IMR-90 (cell line): ENCODE measurements around the gene FAM98C.

Source experiments
- BHLHE40 ChIP-seq: fragments of 150-350 bp; IDR thresholded peaks from 2 replicates; pipeline ENCODE4 v1.6.1; 2016; ENCODE audit warnings: mild to moderate bottlenecking, low read depth, low read length
- CEBPB ChIP-seq: IDR thresholded peaks from 2 replicates; pipeline ENCODE4 v1.6.1; 2012; ENCODE audit warnings: low read depth, low read length, improper control_type of control experiment
- CTCF ChIP-seq: conservative IDR thresholded peaks from 2 replicates; pipeline ENCODE4 v1.5.1; 2012; ENCODE audit warnings: mild to moderate bottlenecking, low read depth, low read length, improper control_type of control experiment
- MAFK ChIP-seq: IDR thresholded peaks from 2 replicates; pipeline ENCODE4 v1.6.1; 2012; ENCODE audit warnings: low read depth, low read length, improper control_type of control experiment
- MXI1 ChIP-seq: IDR thresholded peaks from 2 replicates; pipeline ENCODE4 v1.6.1; 2012; ENCODE audit warnings: low read depth, mild to moderate bottlenecking, low read length, moderate library complexity, borderline replicate concordance
- POLR2A ChIP-seq: IDR thresholded peaks from 2 replicates; pipeline ENCODE4 v1.6.1; 2012; ENCODE audit warnings: mild to moderate bottlenecking, low read depth, low read length
- RAD21 ChIP-seq: IDR thresholded peaks from 2 replicates; pipeline ENCODE4 v1.6.1; 2012; ENCODE audit warnings: low read length, improper control_type of control experiment
- RCOR1 ChIP-seq: IDR thresholded peaks from 2 replicates; pipeline ENCODE4 v1.6.1; 2012; ENCODE audit warnings: mild to moderate bottlenecking, low read length, improper control_type of control experiment; ENCODE audit not compliant: insufficient replicate concordance
- RFX5 ChIP-seq: IDR thresholded peaks from 2 replicates; pipeline ENCODE4 v1.8.0; 2012; ENCODE audit warnings: low read depth, mild to moderate bottlenecking, low read length, moderate library complexity
- USF2 ChIP-seq: fragments of 150-350 bp; IDR thresholded peaks from 2 replicates; pipeline ENCODE4 v1.6.1; 2017; ENCODE audit warnings: mild to moderate bottlenecking, antibody characterized with exemption, low read length, low read depth

- TF ChIP-seq POLR2A (no peak), CTCF (no peak), RAD21 (no peak), RCOR1 (no peak), MAFK (no peak), USF2 (no peak), BHLHE40 (no peak), MXI1 (no peak), CEBPB (no peak), RFX5 (no peak)
Observed at GRCh38 chr19:38394488-38394887, 8.4 kb upstream of the FAM98C start.
